Putamen (tissue), 1 donor: ENCODE results near the gene SERPINB1.

Source experiments
- DNase-seq: peaks from one replicate; pipeline ENCODE4 v3.0.0-alpha.2; 2016; ENCODE audit warnings: low spot score

The SERPINB1 gene

DNA sequence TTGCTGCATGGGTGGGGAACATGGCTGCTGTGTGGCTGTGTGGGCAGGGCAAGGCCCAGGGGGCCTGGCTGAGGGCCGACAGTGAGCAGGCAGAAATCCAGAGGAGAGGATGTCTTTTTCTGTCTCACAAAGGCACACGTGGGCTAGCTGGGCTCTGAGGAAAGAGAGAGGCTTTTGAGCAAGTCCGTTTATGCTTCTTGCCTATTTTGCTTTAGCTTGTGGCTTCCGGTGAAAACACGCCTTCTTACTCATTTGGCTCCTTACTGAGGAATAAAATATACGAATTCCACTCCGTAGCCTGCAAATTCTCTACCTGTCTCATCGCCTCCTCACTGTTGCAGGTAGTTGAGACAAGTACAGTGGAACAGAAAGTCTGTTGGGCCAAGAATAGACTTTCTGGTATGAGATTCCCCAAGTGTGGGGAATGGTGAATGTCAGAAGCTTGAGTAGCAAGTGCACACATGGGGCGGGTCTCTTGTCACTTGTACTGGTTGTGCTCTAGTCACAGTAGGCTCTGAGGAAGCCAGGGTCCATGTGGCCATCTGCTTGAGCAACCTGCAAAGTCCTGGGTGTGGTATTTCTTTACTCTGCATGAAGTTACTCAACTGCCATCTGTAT lies 48.0 kb downstream of the SERPINB1 start:
- DNase-seq = no peak

DNA sequence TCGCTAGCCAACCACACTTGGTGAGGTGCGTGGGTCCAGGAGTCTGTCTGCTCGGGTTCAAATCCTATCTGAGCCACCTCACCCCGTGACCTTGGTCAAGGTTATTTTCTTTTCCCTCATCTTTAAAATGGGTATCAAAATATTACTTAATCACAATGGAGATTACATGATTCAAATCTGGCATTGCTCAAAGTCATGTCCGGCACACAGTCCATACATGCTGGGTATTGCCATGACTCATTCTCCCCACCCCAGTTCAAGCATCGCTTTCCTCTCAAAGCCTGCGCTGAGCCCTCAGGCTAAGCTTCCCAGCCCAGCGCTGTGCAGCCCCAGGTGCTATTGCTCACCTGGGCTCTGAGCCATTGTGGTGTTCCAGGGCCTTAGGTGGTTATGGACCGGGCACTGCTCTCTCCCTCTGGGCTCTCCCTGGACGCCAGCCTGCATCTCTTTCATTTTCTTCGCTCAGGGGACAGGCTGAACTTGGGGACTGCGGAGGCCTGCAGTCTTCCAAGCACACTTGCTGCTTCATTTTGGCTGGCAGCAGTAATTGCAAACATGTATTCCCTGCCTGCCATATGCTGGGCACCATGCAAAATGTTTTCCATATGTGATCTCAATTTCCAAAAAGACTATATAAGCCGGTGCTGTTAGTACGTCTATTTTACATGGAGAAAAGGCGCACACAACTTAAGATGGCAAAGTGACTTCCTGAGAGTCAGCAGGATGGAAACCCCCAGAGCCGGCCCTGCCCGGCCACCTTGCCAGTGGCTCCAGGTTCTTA lies 49.1 kb downstream of the SERPINB1 start:
- no peak for DNase-seq

- no peak for DNase-seq
Observed at GRCh38 chr6:2791450-2791974, 50.2 kb downstream of the SERPINB1 start.

DNA sequence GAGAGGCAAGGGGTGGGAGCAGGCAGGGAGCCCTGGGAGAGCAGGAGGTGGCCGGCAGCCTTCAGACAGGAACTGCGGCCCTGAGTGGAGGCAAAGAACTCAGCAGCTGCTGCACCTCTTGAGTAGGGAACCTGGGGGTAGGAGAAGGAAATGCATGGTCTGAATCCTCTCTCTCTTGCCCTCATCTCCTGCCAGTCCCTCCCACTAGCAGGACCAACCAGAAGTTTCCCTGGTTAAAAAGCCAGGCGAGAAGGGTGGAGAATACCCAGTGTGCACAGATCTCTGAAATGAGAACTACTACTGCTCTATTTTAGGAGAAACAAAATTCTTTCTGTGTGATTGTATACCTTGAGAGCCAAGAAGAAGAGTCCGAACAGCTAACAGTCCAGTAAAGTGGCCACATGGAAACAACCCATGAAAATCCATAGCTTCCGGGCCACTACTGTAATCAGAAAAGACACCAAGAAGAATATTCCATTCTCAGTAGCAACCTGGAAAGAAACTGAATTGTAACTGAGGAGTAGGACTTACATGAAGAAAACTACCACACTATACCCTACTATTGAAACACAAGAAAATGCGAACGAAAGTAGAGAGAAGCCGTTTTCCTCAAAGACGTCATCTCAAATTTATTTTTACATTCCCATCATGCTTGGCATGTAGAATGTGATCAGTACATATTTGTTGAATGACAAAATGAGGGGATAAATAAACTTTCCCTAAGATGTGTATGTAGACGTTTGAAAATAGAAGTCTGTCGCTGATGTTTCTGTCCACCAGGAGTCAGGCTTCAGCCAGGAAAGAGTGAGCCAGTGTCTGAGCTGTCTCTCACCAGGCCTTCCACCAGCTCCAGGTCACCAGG lies 50.8 kb downstream of the SERPINB1 start:
- DNase-seq = no peak

DNA sequence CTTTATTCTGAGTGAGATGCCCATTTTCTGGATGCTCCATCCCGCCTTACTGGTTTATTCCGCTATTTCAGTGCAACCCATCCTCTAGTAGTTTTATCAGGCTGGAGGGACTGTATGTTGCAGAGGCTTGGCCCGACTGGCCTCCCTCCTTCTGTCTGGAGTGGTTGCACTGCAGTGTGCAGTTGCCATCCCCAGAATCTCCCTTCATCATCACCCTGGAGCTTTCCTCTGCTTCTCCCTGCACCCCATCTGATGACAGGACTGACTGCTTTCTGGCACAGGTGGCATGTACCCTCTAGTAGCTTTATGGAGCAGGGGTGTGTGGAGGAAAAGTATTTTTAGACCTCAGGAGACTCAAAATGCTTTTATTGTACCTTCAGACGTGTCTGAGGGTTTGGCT lies 55.4 kb downstream of the SERPINB1 start:
- no peak for DNase-seq

- DNase-seq = no peak
Observed at GRCh38 chr6:2784930-2785329, 56.7 kb downstream of the SERPINB1 start.

GRCh38 chr6:2784061-2784460 lies 57.6 kb downstream of the SERPINB1 start:
- no peak for DNase-seq

DNA sequence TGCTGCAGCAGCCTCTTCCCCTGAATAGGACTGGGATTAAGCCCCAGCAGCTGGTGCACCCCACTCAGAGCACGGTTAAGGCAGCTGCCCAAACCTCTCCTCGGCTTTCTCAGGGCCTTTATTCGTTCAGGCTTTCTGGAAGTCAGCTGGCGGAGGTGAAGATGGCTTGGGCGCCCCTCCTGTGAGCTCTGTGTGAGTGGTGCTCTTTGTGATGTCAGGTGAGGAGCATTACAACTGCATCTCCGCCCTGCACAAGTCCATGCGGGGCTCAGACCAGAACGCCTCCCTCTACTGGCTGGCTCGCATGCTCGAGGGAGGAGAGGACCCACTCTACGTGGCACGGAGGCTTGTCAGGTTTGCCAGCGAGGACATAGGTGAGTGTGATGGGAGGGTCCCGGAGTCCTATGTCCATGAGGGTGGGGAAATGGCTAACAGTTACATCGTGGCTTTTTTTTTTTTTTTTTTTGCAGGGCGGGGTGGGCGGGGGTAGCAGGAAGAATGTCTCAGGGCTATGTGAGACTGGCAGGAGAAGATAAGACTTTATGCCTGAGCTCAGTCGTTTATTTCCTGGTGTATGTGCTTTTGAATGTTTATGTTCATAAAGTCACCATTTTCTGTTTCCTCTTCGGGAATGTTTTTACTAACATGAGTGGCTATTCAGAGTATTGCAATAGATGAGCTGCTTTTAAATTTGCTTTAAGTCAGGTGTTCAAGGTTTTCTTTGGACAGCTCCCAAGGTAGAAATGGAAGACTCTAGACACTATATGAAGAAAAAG lies 58.3 kb downstream of the SERPINB1 start:
- DNase-seq = no peak

DNA sequence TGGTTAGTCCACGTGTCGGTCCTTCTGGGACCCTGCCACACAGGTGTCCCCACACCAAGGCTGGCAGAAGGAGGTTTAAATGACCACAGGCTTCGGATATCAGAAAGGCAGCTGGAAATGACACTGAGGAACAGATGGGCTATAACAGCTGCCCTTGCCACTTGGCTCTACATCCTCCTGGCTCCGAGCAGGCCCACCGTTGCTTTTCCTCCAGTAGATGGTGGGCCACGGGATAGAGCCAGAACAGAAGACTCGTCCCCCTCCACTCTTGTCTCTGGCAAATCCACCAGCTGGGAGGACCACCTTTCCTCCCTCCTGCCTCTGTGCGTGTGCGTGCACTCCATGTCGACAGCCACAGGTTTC lies 58.9 kb downstream of the SERPINB1 start:
- no peak for DNase-seq

GRCh38 chr6:2782356-2782708 lies 59.3 kb downstream of the SERPINB1 start:
- DNase-seq = no peak
